GM23248 (cell line): ENCODE data around the gene BEAN1. TPM values are rescaled to one million over a fixed set of nuclear protein-coding genes. Genes with fewer than 3 reads are reported as not detected.
A peak's percentile ranks its signal among the peaks of the same experiment; 100 is the strongest.

Experiments used
- DNase-seq: peaks from one replicate; pipeline ENCODE4 v3.0.0-alpha.2; 2015
- H2AFZ ChIP-seq: fragments of 200-600 bp; sonication (generic); 2 replicates; pipeline ENCODE4 v1.6.1; 2016; ENCODE audit warnings: antibody characterized with exemption
- H3F3A ChIP-seq: fragments of 200-600 bp; sonication (generic); 2 replicates; pipeline ENCODE4 v1.6.1; 2016; ENCODE audit warnings: mild to moderate bottlenecking, antibody characterized with exemption, mixed run types; ENCODE audit not compliant: insufficient read depth
- H3K27ac ChIP-seq: fragments of 200-600 bp; sonication (generic); 2 replicates; pipeline ENCODE4 v1.5.1; 2016; ENCODE audit warnings: mild to moderate bottlenecking
- H3K27me3 ChIP-seq: fragments of 200-600 bp; sonication (generic); replicated peaks from 2 replicates; pipeline ENCODE4 v1.6.1; 2016; ENCODE audit warnings: mild to moderate bottlenecking; ENCODE audit not compliant: insufficient read depth
- H3K36me3 ChIP-seq: fragments of 200-600 bp; sonication (generic); 2 replicates; pipeline ENCODE4 v1.6.1; 2016; ENCODE audit warnings: low read depth, mild to moderate bottlenecking
- H3K4me1 ChIP-seq: fragments of 200-600 bp; sonication (generic); 2 replicates; pipeline ENCODE4 v1.6.1; 2016; ENCODE audit warnings: mild to moderate bottlenecking; ENCODE audit not compliant: insufficient read depth
- H3K4me2 ChIP-seq: fragments of 200-600 bp; sonication (generic); one replicate; pipeline ENCODE4 v1.6.1; 2016; ENCODE audit warnings: mild to moderate bottlenecking; ENCODE audit not compliant: unreplicated experiment
- H3K4me3 ChIP-seq: fragments of 200-600 bp; sonication (generic); 2 replicates; pipeline ENCODE4 v1.5.1; 2016; ENCODE audit warnings: mild to moderate bottlenecking
- H3K79me2 ChIP-seq: fragments of 200-600 bp; sonication (generic); 2 replicates; pipeline ENCODE4 v1.6.1; 2016; ENCODE audit warnings: mild to moderate bottlenecking; ENCODE audit not compliant: insufficient read depth
- H3K9ac ChIP-seq: fragments of 200-600 bp; sonication (generic); 2 replicates; pipeline ENCODE4 v1.6.1; 2016; ENCODE audit warnings: mild to moderate bottlenecking
- H3K9me2 ChIP-seq: fragments of 200-600 bp; sonication (generic); 2 replicates; pipeline ENCODE4 v1.6.1; 2016; ENCODE audit warnings: mixed run types, mild to moderate bottlenecking, moderate library complexity; ENCODE audit not compliant: insufficient read depth
- H3K9me3 ChIP-seq: fragments of 200-600 bp; sonication (generic); one replicate; pipeline ENCODE4 v1.6.1; 2017; ENCODE audit warnings: low read depth
- H4K20me1 ChIP-seq: fragments of 200-600 bp; sonication (generic); 2 replicates; pipeline ENCODE4 v1.6.0; 2016; ENCODE audit not compliant: insufficient read depth
- EZH2 ChIP-seq: fragments of 200-600 bp; sonication (generic); IDR thresholded peaks from 2 replicates; pipeline ENCODE4 v1.6.1; 2018; ENCODE audit warnings: antibody characterized with exemption, mild to moderate bottlenecking; ENCODE audit not compliant: insufficient read depth, poor library complexity, severe bottlenecking
- EZH2phosphoT487 ChIP-seq: fragments of 200-600 bp; sonication (generic); IDR thresholded peaks from 2 replicates; pipeline ENCODE4 v1.6.1; 2018; ENCODE audit warnings: antibody characterized with exemption, moderate library complexity, mild to moderate bottlenecking, low read depth; ENCODE audit not compliant: insufficient read depth
- WGBS, 2 experiments: methylation state at CpG; one replicate each; pipeline ENCODE4 v1.1.6; 2015 to 2017; ENCODE audit warnings: low lambda C conversion rate in 2 of 2, low coverage in 1 of 2; ENCODE audit errors: missing lambda C conversion rate in 2 of 2; 5-methylcytosine and 5-hydroxymethylcytosine counted together
- in situ Hi-C: fragments of 300-500 bp; cut with MboI; formaldehyde crosslinking; loops from 2 replicates; pipeline ENCODE4 v1.15.0; 2020
- polyA plus RNA-seq: library from polyadenylated mRNA; unstranded; fragments of >200 nt; fragmentation: Nextera tagmentation; extraction: Ambion mirVana; gene quantifications from 2 replicates; pipeline ENCODE4 v1.2.1, GENCODE V29; 2016
- total RNA-seq: library from RNA; depleted of rRNA; stranded (reverse); fragments of >200 nt; shearing (Covaris generic); gene quantifications from 2 replicates; pipeline ENCODE4 v1.2.3, GENCODE V29; 2014

The BEAN1 gene
- total and polyA plus RNA-seq, 2 experiments from 2014 or later: 0.32 to 0.50 TPM

DNA sequence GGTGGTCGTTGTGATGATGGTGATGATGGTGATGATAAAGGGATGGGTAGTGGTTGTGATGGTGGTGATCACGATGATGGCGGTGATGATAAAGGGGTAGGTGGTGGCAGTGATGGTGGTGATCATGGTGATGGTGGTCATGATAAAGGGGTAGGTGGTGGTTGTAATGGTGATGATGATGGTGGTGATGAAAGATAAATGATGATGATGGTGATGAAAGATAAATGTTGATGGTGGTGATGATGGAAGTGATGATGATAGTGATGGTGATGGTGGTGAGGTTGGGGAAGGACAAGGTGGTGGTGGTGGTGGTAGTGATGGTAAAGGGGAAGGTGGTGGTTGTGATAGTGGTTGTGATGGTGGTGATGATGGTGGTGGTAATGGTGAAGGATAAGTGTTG, 46.7 kb upstream of the BEAN1 start:
- H3K4me1 ChIP-seq: peaks cover 10% of the 10 kb centered on the region; the same call in 1 of the 2 replicates
- no peak overlapping the region for H2AFZ ChIP-seq
- no peaks in the 10 kb centered on the region for H3K79me2 ChIP-seq
- peaks cover 13% of the 10 kb centered on the region for H3K27me3 ChIP-seq
- in situ Hi-C loops: no loop called here
- no peak overlapping the region for H3K4me2 ChIP-seq
- 50 to 54% methylated on average over 3 of the region's 3 CpGs for WGBS, 2 experiments
- no peaks in the 10 kb centered on the region for H3F3A ChIP-seq
- no peak overlapping the region for H3K27ac ChIP-seq
- no peak overlapping the region for H3K4me3 ChIP-seq
- H3K9me3 ChIP-seq: no peaks in the 10 kb centered on the region
- no peaks in the 10 kb centered on the region for H3K36me3 ChIP-seq
- no peaks in the 10 kb centered on the region for H4K20me1 ChIP-seq
- TF ChIP-seq EZH2 (no peak), EZH2phosphoT487 (no peak)
- DNase-seq: no peak
- no peaks in the 10 kb centered on the region for H3K9me2 ChIP-seq
- no peak overlapping the region for H3K9ac ChIP-seq

DNA sequence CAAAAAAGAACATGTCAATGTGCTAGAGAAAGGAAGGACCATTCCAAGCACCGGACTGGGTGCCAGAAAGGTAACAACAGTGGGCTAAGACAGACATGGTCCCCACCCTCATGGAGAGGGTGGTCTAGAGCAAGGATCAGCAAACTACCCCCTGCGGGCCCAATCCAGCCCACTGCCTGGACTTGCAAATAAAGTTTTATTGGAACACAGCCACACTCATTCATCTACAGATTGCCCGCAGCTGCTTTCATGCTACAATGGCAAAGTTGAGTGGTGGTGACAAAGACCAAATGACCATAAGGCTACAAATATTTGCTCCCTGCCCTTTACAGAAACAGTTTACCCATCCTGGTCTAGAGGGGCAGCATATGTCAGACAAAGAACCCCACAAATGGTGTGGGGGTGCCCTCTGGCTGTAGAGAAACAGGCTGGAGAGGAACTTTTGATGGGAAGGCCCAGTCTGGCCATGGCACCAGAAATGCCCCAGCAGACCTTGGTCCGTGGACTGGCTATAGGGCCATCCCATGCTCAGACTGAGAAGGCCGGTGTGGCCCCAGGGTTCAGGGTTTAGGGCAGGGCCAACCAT, 45.4 kb upstream of the BEAN1 start:
- DNase-seq: no peak
- in situ Hi-C loops: no loop called here
- no peaks in the 10 kb centered on the region for H3K36me3 ChIP-seq
- peaks cover 13% of the 10 kb centered on the region for H3K27me3 ChIP-seq
- no peaks in the 10 kb centered on the region for H3K9me3 ChIP-seq
- H3K4me3 ChIP-seq: no peak overlapping the region
- no peak overlapping the region for H3K9ac ChIP-seq
- no peak overlapping the region for H3K4me2 ChIP-seq
- peaks cover 10% of the 10 kb centered on the region; the same call in 1 of the 2 replicates for H3K4me1 ChIP-seq
- H2AFZ ChIP-seq: no peak overlapping the region
- no peaks in the 10 kb centered on the region for H3K79me2 ChIP-seq
- no peaks in the 10 kb centered on the region for H4K20me1 ChIP-seq
- no peaks in the 10 kb centered on the region for H3K9me2 ChIP-seq
- WGBS, 2 experiments: 52 to 57% methylated on average over 5 of the region's 5 CpGs
- TF ChIP-seq EZH2phosphoT487 (no peak), EZH2 (no peak)
- no peaks in the 10 kb centered on the region for H3F3A ChIP-seq
- H3K27ac ChIP-seq: no peak overlapping the region

DNA sequence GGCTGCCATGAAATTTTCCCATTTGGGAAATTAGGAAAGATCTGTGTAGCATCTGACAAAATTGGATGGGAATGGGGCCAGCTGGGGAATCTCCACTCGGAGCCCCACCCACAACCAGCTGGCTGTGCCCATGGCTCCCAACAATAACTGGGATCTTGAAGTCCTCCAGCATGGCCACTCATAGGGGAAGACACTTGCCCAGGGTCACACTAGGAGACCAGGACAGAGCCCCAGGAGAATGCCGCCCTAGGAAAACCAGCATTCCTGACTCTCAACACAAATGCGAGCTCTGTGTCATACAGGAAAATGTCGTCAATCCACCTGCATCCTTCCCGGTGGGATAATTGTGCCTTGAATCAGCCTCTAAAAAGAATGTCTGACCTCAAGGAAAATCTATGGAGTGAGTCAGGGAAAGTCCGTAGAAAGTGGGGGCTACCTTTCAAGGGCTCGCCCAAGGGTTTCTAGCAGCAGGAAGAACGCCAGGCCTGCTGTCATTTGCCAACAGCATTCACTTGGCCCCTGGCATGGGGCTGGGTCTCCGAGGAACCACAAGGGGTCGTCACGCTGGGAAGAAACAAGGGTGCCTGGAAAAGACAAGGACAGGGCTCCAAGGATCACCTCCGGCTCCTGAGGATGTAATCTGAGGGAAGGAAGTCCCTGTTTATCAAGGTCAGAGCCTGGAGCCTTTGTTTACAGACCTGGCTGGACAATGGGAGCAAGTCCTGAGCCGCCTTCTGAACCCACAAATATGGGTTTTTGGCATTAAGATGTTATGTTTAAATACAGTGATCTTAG, 44.7 kb upstream of the BEAN1 start:
- Histone ChIP-seq H2AFZ (no peak overlapping the region), H3K4me2 (no peak overlapping the region), H3K4me3 (no peak overlapping the region), H3K79me2 (no peaks in the 10 kb centered on the region), H3K9me3 (no peaks in the 10 kb centered on the region), H3K27ac (no peak overlapping the region), H3K36me3 (no peaks in the 10 kb centered on the region), H3K9me2 (no peaks in the 10 kb centered on the region), H4K20me1 (no peaks in the 10 kb centered on the region), H3F3A (no peaks in the 10 kb centered on the region), H3K9ac (no peak overlapping the region), H3K4me1 (peaks cover 10% of the 10 kb centered on the region; the same call in 1 of the 2 replicates), H3K27me3 (peaks cover 13% of the 10 kb centered on the region)
- 60 to 61% methylated on average over 13 of the region's 13 CpGs for WGBS, 2 experiments
- in situ Hi-C loops: no loop called here
- no peak for TF ChIP-seq EZH2phosphoT487
- no peak for TF ChIP-seq EZH2
- peak; percentile 40 for DNase-seq

DNA sequence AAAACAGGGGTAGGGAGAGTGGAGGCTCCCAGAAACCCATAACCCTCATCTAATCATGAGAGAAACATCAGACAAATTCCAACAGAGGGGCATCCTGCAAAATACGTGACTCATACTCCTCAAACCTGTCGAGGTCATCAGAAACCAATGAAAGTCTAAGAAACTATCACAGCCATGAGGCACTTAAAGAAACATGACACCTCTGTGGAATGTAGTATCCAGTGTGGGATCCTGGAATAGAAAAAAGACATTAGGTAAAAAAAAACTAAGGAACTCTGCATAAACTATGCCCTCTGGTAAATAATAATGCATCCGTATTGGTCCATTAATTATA, 44.2 kb upstream of the BEAN1 start:
- in situ Hi-C loops: no loop called here
- no peaks in the 10 kb centered on the region for H3K9me3 ChIP-seq
- H3K9ac ChIP-seq: no peak overlapping the region
- no peaks in the 10 kb centered on the region for H3K9me2 ChIP-seq
- no peaks in the 10 kb centered on the region for H4K20me1 ChIP-seq
- peaks cover 10% of the 10 kb centered on the region; the same call in 1 of the 2 replicates for H3K4me1 ChIP-seq
- H3K4me3 ChIP-seq: no peak overlapping the region
- 6 to 14% methylated on average over 3 of the region's 3 CpGs for WGBS, 2 experiments
- TF ChIP-seq EZH2phosphoT487: no peak
- TF ChIP-seq EZH2: no peak
- peaks cover 8% of the 10 kb centered on the region for H3K27me3 ChIP-seq
- no peak overlapping the region for H3K4me2 ChIP-seq
- DNase-seq: peak; percentile 58
- H3K27ac ChIP-seq: no peak overlapping the region
- no peak overlapping the region for H2AFZ ChIP-seq
- H3K79me2 ChIP-seq: no peaks in the 10 kb centered on the region
- H3K36me3 ChIP-seq: no peaks in the 10 kb centered on the region
- H3F3A ChIP-seq: no peaks in the 10 kb centered on the region
